HS-27A (cell line): ENCODE data around the gene TSPYL2.

ENCODE experiments used
- DNase-seq: peaks from one replicate; pipeline ENCODE4 v3.0.0-alpha.2; 2012; ENCODE audit warnings: low read depth, missing footprints

Gene TSPYL2

DNA sequence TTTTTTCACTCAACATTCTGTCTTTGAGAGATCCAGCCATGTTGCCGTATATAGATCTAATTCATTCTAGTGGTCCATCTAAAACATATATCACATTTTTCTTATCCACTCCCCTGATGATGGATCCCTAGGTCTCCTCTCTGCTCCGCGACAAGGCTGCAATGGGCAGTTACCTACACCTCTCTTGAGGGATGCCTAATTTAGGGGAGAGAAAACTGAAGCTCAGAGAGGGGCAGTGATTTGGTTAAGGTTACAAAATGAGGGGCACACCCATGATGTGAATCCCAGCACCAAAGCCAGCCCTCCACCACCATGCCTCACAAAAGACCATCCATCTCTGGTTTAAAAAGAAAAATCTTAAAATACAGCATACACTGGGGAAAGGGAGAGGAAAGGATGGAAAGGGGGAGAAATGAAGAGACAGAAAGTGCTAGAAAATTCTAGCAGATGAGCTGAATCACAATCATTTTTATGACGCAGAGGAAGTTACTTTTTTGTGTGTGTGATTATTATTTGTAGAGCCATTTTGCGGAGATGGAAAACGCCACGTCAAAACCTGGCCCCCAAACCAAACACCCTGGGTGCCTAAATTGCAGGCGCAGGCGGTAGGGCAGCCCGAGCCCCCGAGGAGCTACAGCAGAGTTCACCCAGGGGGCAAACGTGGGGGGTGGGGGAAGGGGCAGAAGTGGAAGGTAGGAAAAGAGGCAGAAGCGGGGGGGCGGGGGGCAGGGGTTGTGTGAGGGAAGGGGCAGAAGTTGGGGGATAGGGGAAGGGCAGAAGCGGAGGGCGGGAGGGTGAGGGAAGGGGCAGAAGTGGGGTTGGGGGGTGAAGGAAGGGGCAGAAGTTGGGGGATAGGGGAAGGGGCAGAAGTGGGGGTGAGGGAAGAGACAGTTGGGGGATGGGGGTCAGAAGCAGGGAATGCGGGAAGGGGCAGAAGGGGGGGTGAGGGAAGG, 1.3 kb upstream of the TSPYL2 start:
- no peak for DNase-seq

DNA sequence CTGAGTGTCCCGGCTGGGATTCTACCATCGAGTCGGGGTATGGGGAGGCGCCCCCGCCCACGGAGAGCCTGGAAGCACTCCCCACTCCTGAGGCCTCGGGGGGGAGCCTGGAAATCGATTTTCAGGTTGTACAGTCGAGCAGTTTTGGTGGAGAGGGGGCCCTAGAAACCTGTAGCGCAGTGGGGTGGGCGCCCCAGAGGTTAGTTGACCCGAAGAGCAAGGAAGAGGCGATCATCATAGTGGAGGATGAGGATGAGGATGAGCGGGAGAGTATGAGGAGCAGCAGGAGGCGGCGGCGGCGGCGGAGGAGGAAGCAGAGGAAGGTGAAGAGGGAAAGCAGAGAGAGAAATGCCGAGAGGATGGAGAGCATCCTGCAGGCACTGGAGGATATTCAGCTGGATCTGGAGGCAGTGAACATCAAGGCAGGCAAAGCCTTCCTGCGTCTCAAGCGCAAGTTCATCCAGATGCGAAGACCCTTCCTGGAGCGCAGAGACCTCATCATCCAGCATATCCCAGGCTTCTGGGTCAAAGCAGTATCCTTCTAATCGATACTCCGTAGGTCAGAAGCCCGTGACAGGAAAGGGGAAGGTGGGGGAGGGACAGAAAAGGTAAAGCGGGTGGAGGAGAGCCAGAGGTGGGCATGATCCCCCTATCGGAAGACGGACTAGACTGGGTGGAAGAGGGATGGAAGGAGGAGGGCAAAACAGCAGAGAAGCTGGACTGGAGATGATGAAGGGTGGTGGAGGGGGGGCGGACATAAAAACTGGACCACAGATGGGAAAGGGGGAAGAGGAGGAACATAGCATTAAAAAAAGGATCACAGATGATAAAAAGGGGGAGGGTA, 828 bp downstream of the TSPYL2 start:
- no peak for DNase-seq

DNA sequence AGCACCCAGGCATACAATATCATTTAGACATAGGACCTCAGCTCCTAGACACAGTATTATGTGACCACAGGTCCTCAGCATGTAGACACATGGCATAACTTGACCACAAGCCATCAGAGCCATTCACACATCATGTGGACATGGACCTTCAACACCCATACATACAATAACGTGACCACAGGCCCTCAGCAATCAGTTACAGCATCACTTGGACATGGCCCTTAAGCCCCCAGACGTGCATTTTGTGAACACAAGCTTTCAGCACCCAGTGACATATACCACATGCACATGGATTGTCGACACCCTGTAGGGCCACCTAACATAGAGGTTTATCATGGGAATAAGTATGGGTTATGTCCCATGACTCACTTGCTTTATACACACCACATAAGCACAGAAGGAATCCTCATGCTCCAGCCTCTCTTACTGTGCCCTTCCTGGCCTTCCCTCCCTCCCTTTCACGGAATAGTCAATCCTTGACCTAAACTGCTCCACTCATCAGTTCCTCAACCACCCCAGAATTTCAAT, 1.9 kb downstream of the TSPYL2 start:
- no peak for DNase-seq

DNA sequence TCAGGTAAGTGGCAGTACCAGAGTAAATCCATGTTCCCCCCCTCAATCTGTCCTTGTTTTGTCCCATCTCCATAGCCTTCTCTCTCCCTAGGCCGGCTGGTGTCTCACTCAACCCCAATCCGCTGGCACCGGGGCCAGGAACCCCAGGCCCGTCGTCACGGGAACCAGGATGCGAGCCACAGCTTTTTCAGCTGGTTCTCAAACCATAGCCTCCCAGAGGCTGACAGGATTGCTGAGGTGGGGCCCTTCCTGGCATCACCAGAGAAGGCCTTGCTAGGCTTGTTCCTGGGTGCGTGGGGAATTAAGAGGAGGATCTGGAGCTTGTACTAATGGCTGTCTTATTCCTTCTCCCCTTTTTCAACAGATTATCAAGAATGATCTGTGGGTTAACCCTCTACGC, 2.7 kb downstream of the TSPYL2 start:
- DNase-seq = no peak

- DNase-seq = no peak
Measured at GRCh38 chrX:53085661-53086229, 3.6 kb downstream of the TSPYL2 start.

- no peak for DNase-seq
Measured at GRCh38 chrX:53086464-53086863, 4.3 kb downstream of the TSPYL2 start.

DNA sequence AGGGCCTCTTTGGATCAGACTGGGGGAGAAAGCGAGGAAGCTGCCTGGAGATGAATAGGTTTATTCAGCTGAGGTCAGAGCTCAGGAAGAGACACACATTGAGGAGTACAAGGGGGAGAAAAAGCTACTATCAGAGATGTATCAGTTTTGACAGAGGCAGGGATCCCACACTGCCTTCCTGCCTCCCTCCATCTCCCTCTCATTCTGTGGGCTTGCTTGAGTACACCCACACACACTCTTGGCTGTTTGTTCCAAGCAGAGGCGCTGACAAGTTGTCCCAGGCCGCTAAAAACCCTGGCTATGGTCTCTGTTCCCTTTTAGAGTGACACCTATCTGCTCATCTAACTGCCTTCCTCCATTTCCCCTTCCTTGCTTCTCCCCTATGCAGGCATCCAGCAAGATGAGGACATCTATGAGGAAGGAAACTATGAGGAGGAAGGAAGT, 5.2 kb downstream of the TSPYL2 start:
- no peak for DNase-seq

DNA sequence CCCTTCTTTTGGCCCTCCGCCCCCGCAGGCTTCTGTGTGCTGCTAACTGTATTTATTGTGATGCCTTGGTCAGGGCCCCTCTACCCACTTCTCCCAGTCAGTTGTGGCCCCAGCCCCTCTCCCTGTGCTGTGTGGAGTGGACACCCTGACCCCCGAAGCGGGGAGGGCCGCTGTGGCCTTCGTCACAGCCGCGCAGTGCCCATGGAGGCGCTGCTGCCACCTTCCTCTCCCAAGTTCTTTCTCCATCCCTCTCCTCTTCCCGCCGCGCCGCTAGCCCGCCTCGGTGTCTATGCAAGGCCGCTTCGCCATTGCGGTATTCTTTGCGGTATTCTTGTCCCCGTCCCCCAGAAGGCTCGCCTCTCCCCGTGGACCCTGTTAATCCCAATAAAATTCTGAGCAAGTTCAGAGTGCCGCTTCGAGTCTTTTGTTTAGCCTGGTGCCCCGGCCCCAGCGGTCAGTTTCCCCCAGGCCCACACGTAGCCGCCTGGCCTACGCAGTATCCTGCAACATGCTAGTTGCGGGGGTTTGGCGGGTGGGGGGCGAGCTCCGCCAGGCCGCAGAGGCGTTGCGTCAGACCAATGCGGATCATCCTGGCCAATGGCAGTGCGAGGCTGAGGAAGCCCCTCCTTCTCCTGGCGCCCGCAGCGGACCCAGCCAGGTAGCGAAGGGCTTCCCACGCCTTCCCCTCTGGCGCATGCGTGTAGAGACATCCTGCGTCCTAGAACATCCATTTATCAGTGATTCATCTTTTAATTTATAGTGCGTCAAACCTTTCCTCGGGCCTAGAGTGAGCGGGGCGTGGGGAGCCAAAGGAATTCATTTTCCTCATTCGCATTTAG, 6.2 kb downstream of the TSPYL2 start:
- DNase-seq = no peak

DNA sequence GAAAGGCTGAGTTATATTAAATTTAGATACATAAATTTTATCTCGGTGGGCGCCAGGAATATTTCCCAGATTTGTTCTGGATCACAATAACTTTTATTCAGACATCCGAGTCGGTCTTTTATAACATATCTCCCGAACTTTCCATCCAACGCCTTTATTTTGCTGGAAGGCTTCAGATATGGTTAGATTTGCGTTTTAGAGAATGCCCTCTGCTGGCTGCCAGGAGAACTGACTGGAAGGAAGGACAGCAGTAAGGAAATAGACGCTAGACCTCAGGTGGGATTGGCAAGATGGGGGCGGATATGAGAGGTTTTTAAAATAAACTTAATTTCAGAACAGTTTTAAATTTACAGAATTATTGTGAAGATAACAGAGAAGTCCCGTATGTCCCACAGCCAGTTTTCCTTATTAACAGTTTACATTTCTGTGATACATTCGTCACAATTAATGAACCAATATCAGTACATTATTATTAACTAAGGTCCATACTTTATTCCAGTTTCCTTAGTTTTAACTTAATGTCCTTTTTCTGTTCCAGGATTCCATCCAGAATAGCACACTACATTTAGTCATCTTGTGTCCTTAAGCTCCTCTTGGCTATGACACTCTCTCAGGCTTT, 7.2 kb downstream of the TSPYL2 start:
- DNase-seq = no peak

- DNase-seq = no peak
Measured at GRCh38 chrX:53089925-53090324, 7.8 kb downstream of the TSPYL2 start.

GRCh38 chrX:53091354-53091753, 9.2 kb downstream of the TSPYL2 start:
- DNase-seq = no peak

DNA sequence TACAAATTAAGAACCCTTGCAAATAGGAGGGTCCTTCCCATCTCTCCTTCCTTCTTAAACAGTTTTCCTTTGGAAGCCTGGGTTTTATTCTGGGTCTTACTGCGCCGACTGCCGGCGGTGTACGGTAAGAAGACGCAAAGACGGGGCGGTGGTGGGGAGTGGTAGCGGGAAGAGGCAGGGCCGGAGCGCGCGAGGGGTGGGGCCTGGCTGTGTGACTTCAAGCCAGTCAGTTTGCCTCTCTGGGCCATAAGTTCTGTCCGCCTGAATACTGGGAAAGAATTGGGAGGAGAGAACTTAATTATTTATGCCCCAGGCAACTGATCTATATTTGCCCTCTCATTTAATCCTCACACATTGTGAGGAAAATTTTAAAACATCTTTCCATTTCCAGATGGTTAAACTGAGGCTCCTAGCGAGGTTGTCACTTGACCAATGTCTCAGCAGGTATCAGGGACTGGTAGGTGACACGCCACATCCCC, 11.0 kb downstream of the TSPYL2 start:
- DNase-seq = no peak

DNA sequence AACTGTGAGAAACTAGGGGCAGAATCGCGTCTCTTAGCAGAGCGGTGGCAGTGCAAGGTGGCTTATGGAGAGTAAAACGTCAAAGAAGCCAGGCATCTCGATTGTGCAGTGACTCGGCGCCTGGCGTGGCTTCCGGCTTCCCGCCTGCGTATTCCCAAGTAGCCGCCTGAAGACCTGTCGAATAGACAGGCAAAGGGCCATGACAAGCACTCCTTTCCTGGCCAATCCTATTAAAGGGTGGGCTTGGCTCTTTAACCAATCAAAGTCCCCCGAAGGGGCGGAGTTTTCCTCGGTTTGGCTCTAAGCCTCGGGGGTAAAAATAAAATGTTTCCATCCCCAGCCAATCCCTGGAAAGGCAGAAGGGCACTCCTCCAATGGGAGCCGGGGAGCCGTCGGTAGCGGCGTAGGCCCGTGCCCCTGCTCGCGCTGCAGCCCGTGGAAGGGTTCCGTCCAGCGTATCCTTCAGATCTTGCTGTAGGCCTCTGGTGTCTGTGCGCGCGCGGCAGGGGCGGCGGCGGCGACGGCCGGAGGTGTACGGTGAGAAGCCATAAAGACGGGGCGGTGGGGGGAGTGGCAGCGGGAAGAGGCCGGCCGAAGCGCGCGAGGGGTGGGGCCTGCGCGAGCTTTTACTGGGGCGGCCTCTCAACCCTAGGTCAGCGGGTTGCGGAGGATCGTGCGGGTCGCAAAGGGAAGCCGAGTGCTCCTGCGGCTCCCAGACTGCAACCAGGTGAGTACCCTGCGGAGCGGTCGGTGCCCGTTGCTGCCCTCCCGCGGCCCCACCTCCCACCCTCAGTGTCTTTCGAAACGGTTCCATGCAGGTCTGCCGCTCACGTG, 11.8 kb downstream of the TSPYL2 start, which contains the start of gene KANTR:
Gene KANTR (plus strand): TSS at position 395 of the 834 bp plus-strand sequence. CDS start 30,131 bp downstream, outside the sequence.
- peak; percentile 77 for DNase-seq

GRCh38 chrX:53094582-53094905, 12.4 kb downstream of the TSPYL2 start:
- no peak for DNase-seq

DNA sequence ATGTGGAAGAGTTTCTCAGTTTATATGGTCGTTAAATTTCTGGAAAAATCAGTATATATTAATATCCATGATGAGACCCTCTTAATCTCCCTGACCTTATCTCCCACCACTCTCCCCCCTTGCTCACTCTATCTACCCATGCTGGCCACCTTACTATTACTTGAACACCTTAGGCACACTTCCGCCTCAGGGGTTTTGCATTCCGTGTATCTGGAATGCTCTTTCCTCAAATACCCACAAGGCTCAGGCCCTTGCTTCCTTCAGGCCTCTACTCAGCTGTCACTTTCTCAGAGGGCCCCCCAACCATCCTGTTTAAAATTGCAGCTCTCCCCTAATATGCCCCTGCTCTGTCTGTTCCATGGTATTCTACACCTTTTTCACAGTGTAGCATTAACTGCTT, 13.6 kb downstream of the TSPYL2 start:
- DNase-seq = no peak

GRCh38 chrX:53114864-53115549, 32.8 kb downstream of the TSPYL2 start:
- DNase-seq = no peak

GRCh38 chrX:53115550-53115874, 33.3 kb downstream of the TSPYL2 start:
- no peak for DNase-seq

- DNase-seq = no peak
Measured at GRCh38 chrX:53116101-53116500, 33.9 kb downstream of the TSPYL2 start.

GRCh38 chrX:53122013-53122412, 39.8 kb downstream of the TSPYL2 start:
- no peak for DNase-seq
